NCI-H226 (cell line): ENCODE data around the gene GNPTAB.
"Not testable (repeated sequence)": the region's sequence is repeated elsewhere in the genome, so short reads cannot be mapped to it uniquely, and the experiment has no call there.

Source experiments
- DNase-seq: peaks from one replicate; pipeline ENCODE4 v3.0.0-alpha.2; 2015

GNPTAB gene

GRCh38 chr12:101850199-101850598, 19.4 kb upstream of the GNPTAB start:
- DNase-seq, result no peak

GRCh38 chr12:101847325-101847724, 16.6 kb upstream of the GNPTAB start:
- no peak for DNase-seq

GRCh38 chr12:101845137-101845711, 14.5 kb upstream of the GNPTAB start:
- DNase-seq, result no peak

GRCh38 chr12:101841069-101841468, 10.3 kb upstream of the GNPTAB start:
- DNase-seq, result no peak

GRCh38 chr12:101839324-101840283, 8.8 kb upstream of the GNPTAB start:
- peak; percentile 40 for DNase-seq

- DNase-seq, result no peak
Observed at GRCh38 chr12:101838628-101839323, 8.0 kb upstream of the GNPTAB start.

GRCh38 chr12:101832030-101832429, 1.3 kb upstream of the GNPTAB start:
- peak; percentile 57 for DNase-seq

- no peak for DNase-seq
Observed at GRCh38 chr12:101829639-101830366, 956 bp downstream of the GNPTAB start.

GRCh38 chr12:101828463-101829196, 2.1 kb downstream of the GNPTAB start:
- DNase-seq, result no peak

- no peak for DNase-seq
Observed at GRCh38 chr12:101826766-101827368, 3.9 kb downstream of the GNPTAB start.

GRCh38 chr12:101824831-101825230, 5.9 kb downstream of the GNPTAB start:
- DNase-seq, result peak; percentile 11

- DNase-seq, result peak; percentile 8
Observed at GRCh38 chr12:101823891-101824290, 6.9 kb downstream of the GNPTAB start.

GRCh38 chr12:101823039-101823438, 7.7 kb downstream of the GNPTAB start:
- no peak for DNase-seq

GRCh38 chr12:101819467-101819866, 11.3 kb downstream of the GNPTAB start:
- no peak for DNase-seq

- not testable (repeated sequence) for DNase-seq
Observed at GRCh38 chr12:101818689-101819088, 12.1 kb downstream of the GNPTAB start.

- DNase-seq, result no peak
Observed at GRCh38 chr12:101813117-101813516, 17.6 kb downstream of the GNPTAB start.

- not testable (repeated sequence) for DNase-seq
Observed at GRCh38 chr12:101812716-101813115, 18.0 kb downstream of the GNPTAB start.

- not testable (repeated sequence) for DNase-seq
Observed at GRCh38 chr12:101811342-101811741, 19.4 kb downstream of the GNPTAB start.

- no peak for DNase-seq
Observed at GRCh38 chr12:101809208-101809607, 21.6 kb downstream of the GNPTAB start.

- no peak for DNase-seq
Observed at GRCh38 chr12:101806265-101806664, 24.5 kb downstream of the GNPTAB start.

GRCh38 chr12:101804409-101804808, 26.4 kb downstream of the GNPTAB start:
- no peak for DNase-seq

- no peak for DNase-seq
Observed at GRCh38 chr12:101803978-101804377, 26.8 kb downstream of the GNPTAB start.
